HG02938 (cell line): Measurements from ENCODE around the gene HSD3B1.

ENCODE experiments used
- ATAC-seq: cut with Tn5 transposase; IDR thresholded peaks from one replicate; pipeline ENCODE4 v1.9.1; 2021; ENCODE audit warnings: mild to moderate bottlenecking, moderate library complexity; ENCODE audit not compliant: unreplicated experiment

HSD3B1 gene

GRCh38 chr1:119506941-119507340 lies at the start of gene HSD3B1:
TSS of gene HSD3B1 (plus strand) at chr1:119507210. CDS start at chr1:119507477, 267 bp downstream.
- ATAC-seq, result no peak

- ATAC-seq, result no peak
Measured at GRCh38 chr1:119462964-119463363, 44.0 kb upstream of the HSD3B1 start.

GRCh38 chr1:119463569-119463968 lies 43.4 kb upstream of the HSD3B1 start:
- ATAC-seq, result no peak

GRCh38 chr1:119466445-119466844 lies 40.6 kb upstream of the HSD3B1 start:
- no peak for ATAC-seq

- no peak for ATAC-seq
Measured at GRCh38 chr1:119467219-119467618, 39.8 kb upstream of the HSD3B1 start.

GRCh38 chr1:119467857-119468668 lies 38.9 kb upstream of the HSD3B1 start:
- no peak for ATAC-seq

- no peak for ATAC-seq
Measured at GRCh38 chr1:119469741-119470140, 37.3 kb upstream of the HSD3B1 start.

- ATAC-seq, result no peak
Measured at GRCh38 chr1:119470377-119470776, 36.6 kb upstream of the HSD3B1 start.

GRCh38 chr1:119470958-119471357 lies 36.1 kb upstream of the HSD3B1 start:
- no peak for ATAC-seq

- ATAC-seq, result no peak
Measured at GRCh38 chr1:119471566-119471965, 35.4 kb upstream of the HSD3B1 start.

- ATAC-seq, result no peak
Measured at GRCh38 chr1:119472080-119472818, 34.8 kb upstream of the HSD3B1 start.

- ATAC-seq, result no peak
Measured at GRCh38 chr1:119472819-119473175, 34.2 kb upstream of the HSD3B1 start.

GRCh38 chr1:119475866-119476439 lies 31.1 kb upstream of the HSD3B1 start:
- ATAC-seq, result no peak

GRCh38 chr1:119477710-119478109 lies 29.3 kb upstream of the HSD3B1 start:
- ATAC-seq, result no peak

- ATAC-seq, result no peak
Measured at GRCh38 chr1:119480175-119480574, 26.8 kb upstream of the HSD3B1 start.

GRCh38 chr1:119481951-119482350 lies 25.1 kb upstream of the HSD3B1 start:
- no peak for ATAC-seq

GRCh38 chr1:119482517-119483425 lies 24.2 kb upstream of the HSD3B1 start:
- ATAC-seq, result no peak

- no peak for ATAC-seq
Measured at GRCh38 chr1:119483441-119484200, 23.4 kb upstream of the HSD3B1 start.

GRCh38 chr1:119485201-119485600 lies 21.8 kb upstream of the HSD3B1 start:
- no peak for ATAC-seq

- ATAC-seq, result no peak
Measured at GRCh38 chr1:119488216-119488615, 18.8 kb upstream of the HSD3B1 start.
